GM10266 (cell line): ENCODE measurements around the gene NME3.

Source experiments
- DNase-seq: peaks from one replicate; pipeline ENCODE4 v3.0.0; 2012; ENCODE audit errors: extremely low spot score
- TF ChIP-seq, protein P1 (sequence below): IDR thresholded peaks from 2 replicates; pipeline ENCODE4 v1.5.1; 2012; ENCODE audit warnings: mild to moderate bottlenecking, low read depth; ENCODE audit not compliant: control insufficient read depth, insufficient read depth; ENCODE audit errors: missing control alignments

NME3 gene

DNA sequence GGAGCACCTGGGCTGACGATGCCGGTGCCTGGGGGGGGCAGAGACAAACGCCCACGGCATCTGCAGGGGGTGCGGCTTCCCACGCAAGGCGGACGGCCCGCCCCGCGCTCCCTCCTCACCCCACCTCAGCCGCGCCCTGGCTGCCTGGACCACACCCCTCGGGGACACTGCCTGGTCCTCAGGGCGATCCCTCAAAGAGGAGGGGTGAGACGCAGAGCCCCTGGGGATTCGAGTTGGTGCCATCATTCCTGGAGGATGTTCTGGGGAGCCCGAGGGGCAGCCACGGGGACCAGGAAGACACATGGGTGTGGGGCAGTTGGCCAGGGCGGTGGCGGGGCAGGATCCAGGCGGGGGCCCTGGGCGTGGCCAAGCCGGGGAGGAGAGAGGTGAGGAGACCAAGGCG, 18.3 kb upstream of the NME3 start:
- TF ChIP-seq, protein P1, sequence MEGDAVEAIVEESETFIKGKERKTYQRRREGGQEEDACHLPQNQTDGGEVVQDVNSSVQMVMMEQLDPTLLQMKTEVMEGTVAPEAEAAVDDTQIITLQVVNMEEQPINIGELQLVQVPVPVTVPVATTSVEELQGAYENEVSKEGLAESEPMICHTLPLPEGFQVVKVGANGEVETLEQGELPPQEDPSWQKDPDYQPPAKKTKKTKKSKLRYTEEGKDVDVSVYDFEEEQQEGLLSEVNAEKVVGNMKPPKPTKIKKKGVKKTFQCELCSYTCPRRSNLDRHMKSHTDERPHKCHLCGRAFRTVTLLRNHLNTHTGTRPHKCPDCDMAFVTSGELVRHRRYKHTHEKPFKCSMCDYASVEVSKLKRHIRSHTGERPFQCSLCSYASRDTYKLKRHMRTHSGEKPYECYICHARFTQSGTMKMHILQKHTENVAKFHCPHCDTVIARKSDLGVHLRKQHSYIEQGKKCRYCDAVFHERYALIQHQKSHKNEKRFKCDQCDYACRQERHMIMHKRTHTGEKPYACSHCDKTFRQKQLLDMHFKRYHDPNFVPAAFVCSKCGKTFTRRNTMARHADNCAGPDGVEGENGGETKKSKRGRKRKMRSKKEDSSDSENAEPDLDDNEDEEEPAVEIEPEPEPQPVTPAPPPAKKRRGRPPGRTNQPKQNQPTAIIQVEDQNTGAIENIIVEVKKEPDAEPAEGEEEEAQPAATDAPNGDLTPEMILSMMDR, result no peak
- no peak for DNase-seq

DNA sequence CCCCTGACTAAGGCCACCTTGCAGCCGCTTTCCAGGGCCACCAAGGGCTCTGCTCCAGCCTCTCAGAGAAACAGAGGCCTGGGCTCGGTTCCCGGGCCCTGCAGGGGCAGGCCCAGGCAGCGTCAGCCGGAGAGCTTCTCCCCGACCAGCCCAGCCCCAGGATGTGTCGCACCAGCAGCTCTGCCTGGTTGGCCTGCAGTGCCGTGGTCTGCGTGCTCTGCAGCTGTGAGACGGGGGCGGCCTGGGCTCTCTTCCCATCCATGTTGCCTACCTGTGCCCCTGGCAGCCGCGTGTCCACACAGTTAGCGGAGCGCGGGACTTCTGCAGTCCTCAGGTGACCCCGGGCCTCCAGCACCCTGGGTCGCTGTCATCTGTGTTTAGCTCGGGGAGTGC, 17.4 kb upstream of the NME3 start:
- DNase-seq, result no peak
- TF ChIP-seq, protein P1, result no peak

DNA sequence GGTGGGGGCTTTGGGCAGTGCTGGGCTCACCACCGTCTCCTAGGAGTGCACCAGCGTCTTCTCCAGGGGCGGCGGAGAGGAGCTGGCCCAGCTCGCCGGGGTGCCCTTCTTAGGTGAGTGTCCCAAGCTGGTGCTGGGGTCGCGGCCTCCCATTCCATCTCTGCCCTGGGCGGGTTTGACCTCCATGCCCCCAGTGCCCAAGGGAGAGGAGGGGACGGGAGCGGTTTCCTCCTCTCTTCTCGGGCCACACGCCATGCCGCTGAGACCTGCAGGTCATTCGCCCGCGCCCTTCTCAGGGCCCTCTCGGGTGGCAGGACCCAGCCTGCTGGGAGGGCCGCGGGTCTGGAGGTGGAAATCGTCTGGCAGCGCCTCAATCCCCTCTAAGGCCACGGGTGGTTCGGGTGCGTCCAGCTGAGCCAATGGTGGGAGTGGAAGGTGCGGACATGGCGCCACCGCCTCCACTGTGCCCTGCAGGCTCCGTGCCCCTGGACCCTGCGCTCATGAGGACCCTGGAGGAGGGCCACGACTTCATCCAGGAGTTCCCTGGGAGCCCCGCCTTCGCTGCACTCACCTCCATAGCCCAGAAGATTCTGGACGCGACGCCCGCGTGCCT, 16.9 kb upstream of the NME3 start:
- TF ChIP-seq, protein P1, result no peak
- DNase-seq, result no peak

DNA sequence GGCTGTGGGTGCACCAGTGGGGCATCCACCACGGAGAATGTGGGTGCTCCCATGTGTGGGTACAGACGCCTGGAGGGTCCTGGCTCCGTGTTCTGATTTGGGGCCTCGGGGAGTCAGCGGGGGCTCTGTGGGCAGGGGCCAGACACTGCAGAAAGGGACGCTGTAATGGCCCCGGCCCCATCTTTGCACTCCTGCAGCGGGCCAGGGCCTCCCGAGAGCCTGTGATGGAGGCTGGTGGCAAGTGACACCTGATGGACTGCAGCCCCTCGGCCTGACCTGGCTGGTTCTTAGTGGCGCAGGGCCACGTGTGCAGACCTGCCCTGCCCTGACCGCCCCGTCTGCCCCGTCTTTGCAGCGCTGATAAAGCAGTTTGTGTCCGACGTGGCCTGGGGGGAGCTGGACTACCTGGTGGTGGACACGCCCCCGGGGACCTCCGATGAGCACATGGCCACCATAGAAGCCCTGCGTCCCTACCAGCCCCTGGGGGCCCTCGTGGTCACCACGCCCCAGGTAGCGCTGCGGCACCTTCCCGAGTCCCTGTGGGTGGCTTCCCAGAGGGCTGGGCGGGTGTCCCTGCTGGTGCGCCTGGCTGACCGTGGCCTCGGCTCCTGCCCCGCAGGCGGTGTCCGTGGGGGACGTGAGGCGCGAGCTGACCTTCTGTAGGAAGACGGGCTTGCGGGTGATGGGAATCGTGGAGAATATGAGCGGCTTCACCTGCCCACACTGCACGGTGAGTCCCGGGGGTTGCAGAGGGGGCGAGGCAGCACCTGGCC, 16.2 kb upstream of the NME3 start:
- TF ChIP-seq, protein P1, result no peak
- DNase-seq, result no peak

DNA sequence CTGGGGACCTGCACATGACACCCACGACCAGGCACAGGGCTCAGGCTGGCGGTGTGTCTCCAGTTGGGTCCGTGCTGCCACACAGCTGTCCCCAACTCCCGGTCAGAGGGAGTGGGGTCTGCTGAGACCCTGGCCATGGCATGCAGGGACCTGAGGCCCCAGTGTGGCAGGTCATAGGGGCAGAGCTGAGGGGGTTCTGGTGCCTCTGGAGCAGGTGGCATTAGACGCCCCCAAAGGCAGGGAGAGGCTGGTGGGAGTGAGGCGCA, 15.6 kb upstream of the NME3 start:
- TF ChIP-seq, protein P1, result no peak
- no peak for DNase-seq

DNA sequence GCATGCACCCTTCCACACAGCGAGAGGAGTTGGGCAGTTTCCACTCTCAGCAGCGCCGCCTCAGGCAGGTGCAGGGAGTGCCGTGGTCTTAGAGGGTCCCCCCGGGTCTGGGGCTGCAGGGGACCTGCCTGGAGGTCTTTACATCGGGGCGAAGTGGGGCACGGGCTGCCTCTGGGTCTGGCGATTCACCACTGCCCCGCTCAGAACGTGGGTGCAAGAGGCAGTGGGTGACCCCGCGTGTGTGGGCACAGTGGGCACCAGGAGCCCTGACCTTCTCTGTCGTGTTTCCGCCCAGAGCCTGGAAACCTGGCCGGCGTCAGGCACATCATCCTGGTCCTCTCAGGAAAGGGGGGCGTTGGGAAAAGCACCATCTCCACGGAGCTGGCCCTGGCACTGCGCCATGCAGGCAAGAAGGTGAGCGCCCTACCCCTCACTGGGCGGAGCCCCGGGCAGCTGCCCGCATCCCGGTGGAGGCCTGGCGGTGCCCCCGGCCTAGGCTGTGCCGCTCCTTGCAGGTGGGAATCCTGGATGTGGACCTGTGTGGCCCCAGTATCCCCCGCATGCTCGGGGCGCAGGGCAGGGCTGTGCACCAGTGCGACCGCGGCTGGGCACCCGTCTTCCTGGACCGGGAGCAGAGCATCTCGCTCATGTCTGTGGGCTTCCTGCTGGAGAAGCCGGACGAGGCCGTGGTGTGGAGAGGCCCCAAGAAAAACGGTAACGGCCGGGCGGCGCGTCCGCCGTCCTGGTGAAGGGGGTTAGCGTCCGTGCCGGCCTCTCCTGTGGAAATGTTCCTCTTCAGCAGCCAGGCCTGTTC, 15.1 kb upstream of the NME3 start:
- DNase-seq, result no peak
- TF ChIP-seq, protein P1, result no peak

DNA sequence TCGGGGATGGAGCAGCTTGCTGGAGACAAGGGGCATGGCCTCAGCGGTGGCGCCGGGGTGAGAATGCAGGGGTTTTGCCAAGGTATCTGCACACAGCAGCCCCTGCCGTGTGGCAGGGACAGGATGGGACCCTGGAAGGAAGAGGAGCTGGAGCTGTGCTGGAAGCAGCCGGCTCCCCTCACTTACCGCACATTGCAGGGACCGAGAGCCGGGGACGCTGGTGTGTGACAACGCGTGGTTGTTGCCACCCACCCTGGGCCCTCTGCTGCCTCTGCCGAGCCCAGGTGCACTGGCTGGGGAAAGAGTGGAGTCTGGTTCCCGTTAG, 14.5 kb upstream of the NME3 start:
- no peak for DNase-seq
- TF ChIP-seq, protein P1, result no peak
